IMR-90 (cell line): ENCODE data around the gene PPFIBP2. TPM values are rescaled to one million over a fixed set of nuclear protein-coding genes. Genes with fewer than 3 reads are reported as not detected.

Experiments used
- ATAC-seq: fragments of 200-7000 bp; cut with Tn5 transposase; 2 replicates; pipeline ENCODE4 v1.9.1; 2020; ENCODE audit warnings: low read depth, mild to moderate bottlenecking, moderate library complexity
- BruUV-seq: library from RNA; stranded (reverse); fragments of 400-500 nt; replicated peaks from 2 replicates; lab custom pipeline; 2021; lab: Mats Ljungman, UMichigan
- CTCF ChIA-PET: fragments of 300-600 bp; formaldehyde crosslinking; extraction: SDS; loops from one replicate; lab custom pipeline; 2021; ENCODE audit warnings: antibody characterized with exemption; lab: Yijun Ruan, JAX
- POLR2A ChIA-PET: fragments of 300-600 bp; sonication (Branson Sonifier 250); formaldehyde crosslinking; loops from one replicate; lab custom pipeline; 2022; ENCODE audit warnings: antibody characterized with exemption; ENCODE audit not compliant: unreplicated experiment; lab: Charles Lee
- DNase-seq: peaks from one replicate; pipeline ENCODE4 v3.0.0; 2013
- H2AFZ ChIP-seq: replicated peaks from 2 replicates; pipeline ENCODE3; 2013; ENCODE audit warnings: low read length, mild to moderate bottlenecking; ENCODE audit not compliant: poor library complexity
- H2AK5ac ChIP-seq: 2 replicates; pipeline ENCODE4 v1.6.1; 2013; ENCODE audit warnings: low read depth, low read length, inconsistent platforms
- H2AK9ac ChIP-seq: replicated peaks from 2 replicates; pipeline ENCODE3; 2013; ENCODE audit warnings: mild to moderate bottlenecking, low read depth, low read length, moderate library complexity; ENCODE audit not compliant: poor library complexity
- H2BK120ac ChIP-seq: 2 replicates; pipeline ENCODE4 v1.6.1; 2013; ENCODE audit warnings: low read depth, low read length, inconsistent platforms
- H2BK15ac ChIP-seq: 3 replicates; pipeline ENCODE4 v1.6.1; 2013; ENCODE audit warnings: low read depth, low read length, inconsistent platforms
- H2BK20ac ChIP-seq: 2 replicates; pipeline ENCODE4 v1.6.1; 2013; ENCODE audit warnings: low read depth, mild to moderate bottlenecking, inconsistent platforms, low read length, moderate library complexity
- H2BK5ac ChIP-seq: 2 replicates; pipeline ENCODE4 v1.6.1; 2013; ENCODE audit warnings: mild to moderate bottlenecking, low read depth, low read length, inconsistent platforms; ENCODE audit not compliant: poor library complexity, severe bottlenecking
- H3K14ac ChIP-seq: replicated peaks from 2 replicates; pipeline ENCODE4 v1.6.1; 2013; ENCODE audit warnings: low read depth, low read length, inconsistent platforms
- H3K18ac ChIP-seq: 2 replicates; pipeline ENCODE4 v1.6.1; 2013; ENCODE audit warnings: low read depth, low read length, control low read depth
- H3K23ac ChIP-seq: 2 replicates; pipeline ENCODE4 v1.6.1; 2013; ENCODE audit warnings: low read depth, low read length, inconsistent platforms
- H3K27ac ChIP-seq: 2 replicates; pipeline ENCODE4 v1.5.1; 2013; ENCODE audit warnings: mild to moderate bottlenecking, control low read depth, low read length; ENCODE audit not compliant: insufficient read depth
- H3K27me3 ChIP-seq: 2 replicates; pipeline ENCODE4 v1.6.1; 2013; ENCODE audit warnings: low read length; ENCODE audit not compliant: control insufficient read depth, insufficient read depth
- H3K36me3 ChIP-seq: 2 replicates; pipeline ENCODE4 v1.6.1; 2013; ENCODE audit warnings: low read length, mixed read lengths; ENCODE audit not compliant: control insufficient read depth, insufficient read depth
- H3K4ac ChIP-seq: 2 replicates; pipeline ENCODE4 v1.6.1; 2013; ENCODE audit warnings: low read depth, low read length, inconsistent platforms
- H3K4me1 ChIP-seq: 2 replicates; pipeline ENCODE4 v1.6.1; 2013; ENCODE audit warnings: low read length, mixed read lengths; ENCODE audit not compliant: control insufficient read depth, insufficient read depth
- H3K4me2 ChIP-seq: 2 replicates; pipeline ENCODE4 v1.6.1; 2013; ENCODE audit warnings: low read depth, mild to moderate bottlenecking, control low read depth, low read length, moderate library complexity
- H3K4me3 ChIP-seq: 2 replicates; pipeline ENCODE4 v1.5.1; 2013; ENCODE audit warnings: low read depth, mild to moderate bottlenecking, control low read depth, low read length, moderate library complexity; ENCODE audit not compliant: insufficient read depth
- H3K56ac ChIP-seq: 2 replicates; pipeline ENCODE4 v1.6.1; 2013; ENCODE audit warnings: low read length, inconsistent platforms; ENCODE audit not compliant: insufficient read depth; ENCODE audit errors: extremely low read depth
- H3K79me1 ChIP-seq, 2 experiments: 2 replicates each; pipeline ENCODE4 v1.6.1; 2013; ENCODE audit warnings: low read length in 2 of 2, inconsistent platforms in 1 of 2, low read depth in 1 of 2
- H3K9ac ChIP-seq: 2 replicates; pipeline ENCODE4 v1.6.1; 2013; ENCODE audit warnings: low read depth, low read length, control low read depth
- H3K9me1 ChIP-seq: 2 replicates; pipeline ENCODE4 v1.6.1; 2013; ENCODE audit warnings: low read length, inconsistent platforms; ENCODE audit not compliant: insufficient read depth
- H3K9me3 ChIP-seq: 2 replicates; pipeline ENCODE4 v1.6.1; 2013; ENCODE audit warnings: low read length; ENCODE audit not compliant: control insufficient read depth, insufficient read depth
- H4K20me1 ChIP-seq: 2 replicates; pipeline ENCODE4 v1.6.1; 2013; ENCODE audit warnings: low read length, inconsistent platforms; ENCODE audit not compliant: insufficient read depth
- H4K5ac ChIP-seq: 2 replicates; pipeline ENCODE4 v1.6.1; 2013; ENCODE audit warnings: mild to moderate bottlenecking, low read depth, low read length, control low read depth
- H4K8ac ChIP-seq, 2 experiments: 2 replicates each; pipeline ENCODE4 v1.6.1; 2013; ENCODE audit warnings: low read depth in 2 of 2, low read length in 2 of 2, control low read depth in 1 of 2, inconsistent platforms in 1 of 2
- H4K91ac ChIP-seq: 2 replicates; pipeline ENCODE4 v1.6.1; 2013; ENCODE audit warnings: low read depth, low read length, inconsistent platforms; ENCODE audit not compliant: insufficient read depth
- BHLHE40 ChIP-seq: fragments of 150-350 bp; IDR thresholded peaks from 2 replicates; pipeline ENCODE4 v1.6.1; 2016; ENCODE audit warnings: mild to moderate bottlenecking, low read depth, low read length
- MAZ ChIP-seq: IDR thresholded peaks from 2 replicates; pipeline ENCODE4 v1.6.1; 2012; ENCODE audit warnings: low read depth, mild to moderate bottlenecking, low read length, improper control_type of control experiment, moderate library complexity, borderline replicate concordance
- RCOR1 ChIP-seq: IDR thresholded peaks from 2 replicates; pipeline ENCODE4 v1.6.1; 2012; ENCODE audit warnings: mild to moderate bottlenecking, low read length, improper control_type of control experiment; ENCODE audit not compliant: insufficient replicate concordance
- RFX5 ChIP-seq: IDR thresholded peaks from 2 replicates; pipeline ENCODE4 v1.8.0; 2012; ENCODE audit warnings: low read depth, mild to moderate bottlenecking, low read length, moderate library complexity
- SMC3 ChIP-seq: fragments of 150-350 bp; IDR thresholded peaks from 2 replicates; pipeline ENCODE4 v1.6.1; 2016; ENCODE audit warnings: low read depth, mild to moderate bottlenecking, antibody characterized with exemption, low read length, moderate library complexity
- WGBS, 2 experiments: methylation state at CpG; one replicate each; pipeline versions ENCODE4 v1.1.5 to v1.1.7; 2013; ENCODE audit warnings: missing lambda C conversion rate in 2 of 2; ENCODE audit not compliant: insufficient read length in 1 of 2; ENCODE audit errors: extremely low coverage in 2 of 2; 5-methylcytosine and 5-hydroxymethylcytosine counted together
- dilution Hi-C: fragments of 300-500 bp; cut with HindIII; formaldehyde crosslinking; loops from one replicate; pipeline ENCODE4 v1.14.3; 2018; ENCODE audit warnings: low sequenced_read_pairs; ENCODE audit not compliant: unreplicated experiment
- in situ Hi-C: fragments of 300-500 bp; cut with MboI; formaldehyde crosslinking; loops from 3 replicates; pipeline ENCODE4 v1.14.3; 2019; ENCODE audit warnings: low sequenced_read_pairs, inconsistent platforms, mixed read lengths
- intact Hi-C: fragments of 100-400 bp; cut with micrococcal nuclease; formaldehyde crosslinking; loops from 2 replicates; pipeline ENCODE4 v1.10.0; 2022
- polyA plus RNA-seq, 3 experiments: library from polyadenylated mRNA; depleted of rRNA; stranded (reverse); fragments of >200 nt; gene quantifications; 2 replicates each; pipeline ENCODE4 v1.2.3, GENCODE V29; 2012; ENCODE audit warnings: low replicate concordance in 1 of 3
- total RNA-seq: library from RNA; depleted of rRNA; stranded (reverse); fragments of >200 nt; gene quantifications from 2 replicates; pipeline ENCODE4 v1.2.3, GENCODE V29; 2012
- TF ChIP-seq, protein P1 (sequence below): fragments of 150-350 bp; IDR thresholded peaks from 2 replicates; pipeline ENCODE4 v1.6.1; 2016; ENCODE audit warnings: low read depth, mild to moderate bottlenecking, low read length, moderate library complexity, borderline replicate concordance
- TF ChIP-seq, protein P2 (sequence below): conservative IDR thresholded peaks from 2 replicates; pipeline ENCODE4 v1.5.1; 2012; ENCODE audit warnings: mild to moderate bottlenecking, low read depth, low read length, improper control_type of control experiment

PPFIBP2 gene
- total and polyA plus RNA-seq, 2 of the 4 experiments (the other 2 are of a cell fraction), result 6.0 to 11.8 TPM

- TF ChIP-seq, protein P1, sequence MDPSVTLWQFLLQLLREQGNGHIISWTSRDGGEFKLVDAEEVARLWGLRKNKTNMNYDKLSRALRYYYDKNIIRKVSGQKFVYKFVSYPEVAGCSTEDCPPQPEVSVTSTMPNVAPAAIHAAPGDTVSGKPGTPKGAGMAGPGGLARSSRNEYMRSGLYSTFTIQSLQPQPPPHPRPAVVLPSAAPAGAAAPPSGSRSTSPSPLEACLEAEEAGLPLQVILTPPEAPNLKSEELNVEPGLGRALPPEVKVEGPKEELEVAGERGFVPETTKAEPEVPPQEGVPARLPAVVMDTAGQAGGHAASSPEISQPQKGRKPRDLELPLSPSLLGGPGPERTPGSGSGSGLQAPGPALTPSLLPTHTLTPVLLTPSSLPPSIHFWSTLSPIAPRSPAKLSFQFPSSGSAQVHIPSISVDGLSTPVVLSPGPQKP, result no peak
- TF ChIP-seq, protein P2, sequence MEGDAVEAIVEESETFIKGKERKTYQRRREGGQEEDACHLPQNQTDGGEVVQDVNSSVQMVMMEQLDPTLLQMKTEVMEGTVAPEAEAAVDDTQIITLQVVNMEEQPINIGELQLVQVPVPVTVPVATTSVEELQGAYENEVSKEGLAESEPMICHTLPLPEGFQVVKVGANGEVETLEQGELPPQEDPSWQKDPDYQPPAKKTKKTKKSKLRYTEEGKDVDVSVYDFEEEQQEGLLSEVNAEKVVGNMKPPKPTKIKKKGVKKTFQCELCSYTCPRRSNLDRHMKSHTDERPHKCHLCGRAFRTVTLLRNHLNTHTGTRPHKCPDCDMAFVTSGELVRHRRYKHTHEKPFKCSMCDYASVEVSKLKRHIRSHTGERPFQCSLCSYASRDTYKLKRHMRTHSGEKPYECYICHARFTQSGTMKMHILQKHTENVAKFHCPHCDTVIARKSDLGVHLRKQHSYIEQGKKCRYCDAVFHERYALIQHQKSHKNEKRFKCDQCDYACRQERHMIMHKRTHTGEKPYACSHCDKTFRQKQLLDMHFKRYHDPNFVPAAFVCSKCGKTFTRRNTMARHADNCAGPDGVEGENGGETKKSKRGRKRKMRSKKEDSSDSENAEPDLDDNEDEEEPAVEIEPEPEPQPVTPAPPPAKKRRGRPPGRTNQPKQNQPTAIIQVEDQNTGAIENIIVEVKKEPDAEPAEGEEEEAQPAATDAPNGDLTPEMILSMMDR, result no peak
- TF ChIP-seq RFX5 (no peak), SMC3 (no peak), RCOR1 (no peak), MAZ (no peak), BHLHE40 (no peak)
- peak overlapping the region; percentile 6 to 40; a peak in 2 of 4 replicates for H4K8ac ChIP-seq
- H3K27ac ChIP-seq, result peak overlapping the region; percentile 13; the same call in 1 of the 2 replicates
- peak overlapping the region; percentile 43 for H2BK5ac ChIP-seq
- H3K4ac ChIP-seq, result peak overlapping the region; percentile 41; the same call in 1 of the 2 replicates
- no peaks in the 10 kb centered on the region for H3K79me1 ChIP-seq
- dilution Hi-C loops (no loop called here), in situ Hi-C loops (loop anchor here (5.0 to 25.0 kb wide), 4 partner anchors 78 to 413 kb away; partner anchors contain the start of gene EIF3F), intact Hi-C loops (loop anchor here (10.0 kb wide), 1 partner anchor 320 kb away; no protein-coding TSS in a partner anchor)
- peak overlapping the region; percentile 62; the same call in 1 of the 2 replicates for H4K5ac ChIP-seq
- peak overlapping the region; percentile 55 for H2AK9ac ChIP-seq
- peaks cover 54% of the 10 kb centered on the region for H3K4me1 ChIP-seq
- peak overlapping the region; percentile 49; the same call in 1 of the 2 replicates for H2BK20ac ChIP-seq
- no peak overlapping the region for H3K9ac ChIP-seq
- H3K36me3 ChIP-seq, result no peaks in the 10 kb centered on the region
- H3K18ac ChIP-seq, result peak overlapping the region; percentile 57; the same call in 1 of the 2 replicates
- H2AFZ ChIP-seq, result no peak overlapping the region
- H3K27me3 ChIP-seq, result peaks cover 4% of the 10 kb centered on the region; the same call in 1 of the 2 replicates
- H3K4me2 ChIP-seq, result no peak overlapping the region
- ATAC-seq (no peak), DNase-seq (no peak)
- peaks cover 14% of the 10 kb centered on the region for H3K9me1 ChIP-seq
- H2BK120ac ChIP-seq, result peak overlapping the region; percentile 51
- H2AK5ac ChIP-seq, result no peak overlapping the region
- ChIA-PET CTCF (interaction anchor here (1.1 to 1.4 kb wide), 3 partner anchors 69 to 83 kb away, joined by 3 to 5 read pairs (median 3); no protein-coding TSS in a partner anchor), POLR2A (no interaction called here)
- H4K20me1 ChIP-seq, result no peaks in the 10 kb centered on the region
- H3K9me3 ChIP-seq, result no peaks in the 10 kb centered on the region
- H2BK15ac ChIP-seq, result peak overlapping the region; percentile 46; the same call in 2 of the 3 replicates
- no peak overlapping the region for H3K4me3 ChIP-seq
- no TSS peak for BruUV-seq
- WGBS, 2 experiments, result no CpG with 5 or more reads among the region's 7 CpGs
- H4K91ac ChIP-seq, result peak overlapping the region; percentile 78; the same call in 1 of the 2 replicates
- 0 out of 2 replicates have a peak overlapping the region, but pooled peaks have one; percentile 7 for H3K14ac ChIP-seq
- no peak overlapping the region for H3K23ac ChIP-seq
- H3K56ac ChIP-seq, result no peak overlapping the region
These were observed 60.8 kb downstream of the PPFIBP2 start for GRCh38 chr11:7574491-7575130.
